HG03097 (cell line): ENCODE measurements around the gene RNF149.
"Not testable (repeated sequence)": the region's sequence is repeated elsewhere in the genome, so short reads cannot be mapped to it uniquely, and the experiment has no call there.

Experiments used
- ATAC-seq: cut with Tn5 transposase; IDR thresholded peaks from one replicate; pipeline ENCODE4 v1.9.1; 2021; ENCODE audit not compliant: unreplicated experiment, low FRiP score

RNF149 gene

GRCh38 chr2:101308432-101309210 lies at the start of gene RNF149:
Gene RNF149, minus strand, starts transcription at chr2:101308701. Its CDS starts 113 bp downstream, at chr2:101308588.
- ATAC-seq: peak; percentile 61

GRCh38 chr2:101357376-101357775 lies 48.9 kb upstream of the RNF149 start:
- no peak for ATAC-seq

- ATAC-seq: no peak
Measured at GRCh38 chr2:101356521-101356920, 48.0 kb upstream of the RNF149 start.

GRCh38 chr2:101356055-101356454 lies 47.6 kb upstream of the RNF149 start:
- ATAC-seq: no peak

- no peak for ATAC-seq
Measured at GRCh38 chr2:101355401-101356054, 47.0 kb upstream of the RNF149 start.

GRCh38 chr2:101354420-101355311 lies 46.2 kb upstream of the RNF149 start:
- no peak for ATAC-seq

GRCh38 chr2:101352631-101353030 lies 44.1 kb upstream of the RNF149 start:
- ATAC-seq: not testable (repeated sequence)

GRCh38 chr2:101351207-101351606 lies 42.7 kb upstream of the RNF149 start:
- no peak for ATAC-seq

- no peak for ATAC-seq
Measured at GRCh38 chr2:101349893-101350662, 41.6 kb upstream of the RNF149 start.

GRCh38 chr2:101348883-101349282 lies 40.4 kb upstream of the RNF149 start:
- no peak for ATAC-seq

- ATAC-seq: no peak
Measured at GRCh38 chr2:101346909-101347308, 38.4 kb upstream of the RNF149 start.

GRCh38 chr2:101344137-101344536 lies 35.6 kb upstream of the RNF149 start:
- ATAC-seq: no peak

- no peak for ATAC-seq
Measured at GRCh38 chr2:101342625-101343008, 34.1 kb upstream of the RNF149 start.

- ATAC-seq: no peak
Measured at GRCh38 chr2:101341901-101342624, 33.6 kb upstream of the RNF149 start.

GRCh38 chr2:101341421-101341820 lies 32.9 kb upstream of the RNF149 start:
- no peak for ATAC-seq

GRCh38 chr2:101340141-101340551 lies 31.6 kb upstream of the RNF149 start:
- no peak for ATAC-seq

- ATAC-seq: no peak
Measured at GRCh38 chr2:101339266-101339880, 30.9 kb upstream of the RNF149 start.

GRCh38 chr2:101337877-101338276 lies 29.4 kb upstream of the RNF149 start:
- ATAC-seq: no peak
